ENCODE measurements around the gene SERPINA3. TPM values are rescaled to one million over a fixed set of nuclear protein-coding genes. Genes with fewer than 3 reads are reported as not detected.

The SERPINA3 gene
- total and polyA plus RNA-seq, 12 donors = 1.0 to 408 (median 13.4) TPM

DNA sequence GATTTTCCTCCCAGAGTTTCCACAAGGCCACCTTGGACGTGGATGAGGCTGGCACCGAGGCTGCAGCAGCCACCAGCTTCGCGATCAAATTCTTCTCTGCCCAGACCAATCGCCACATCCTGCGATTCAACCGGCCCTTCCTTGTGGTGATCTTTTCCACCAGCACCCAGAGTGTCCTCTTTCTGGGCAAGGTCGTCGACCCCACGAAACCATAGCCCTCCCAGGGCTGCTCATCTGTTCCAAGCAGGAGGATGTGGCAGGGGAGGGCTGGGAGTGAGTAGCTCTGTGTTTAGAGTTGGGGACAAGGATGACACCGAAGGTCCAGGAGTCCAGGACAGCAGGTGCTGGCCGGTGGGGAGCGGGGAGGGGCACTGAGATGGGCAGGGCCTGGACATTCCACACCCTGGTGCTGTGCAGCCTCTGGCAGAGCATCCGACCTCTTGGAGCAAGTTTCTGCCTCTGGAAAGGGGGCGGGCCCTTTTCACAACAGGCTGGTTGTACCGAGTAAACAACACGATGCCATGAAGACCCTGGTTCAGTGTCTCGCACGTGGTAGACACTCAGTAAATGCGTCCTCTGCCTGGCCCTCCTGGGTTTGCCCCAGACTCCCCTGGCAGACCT lies 42.7 kb upstream of the SERPINA3 start:
- WGBS, 2 donors = 88% methylated on average over 20 of the region's 20 CpGs
- TF ChIP-seq, protein P1, sequence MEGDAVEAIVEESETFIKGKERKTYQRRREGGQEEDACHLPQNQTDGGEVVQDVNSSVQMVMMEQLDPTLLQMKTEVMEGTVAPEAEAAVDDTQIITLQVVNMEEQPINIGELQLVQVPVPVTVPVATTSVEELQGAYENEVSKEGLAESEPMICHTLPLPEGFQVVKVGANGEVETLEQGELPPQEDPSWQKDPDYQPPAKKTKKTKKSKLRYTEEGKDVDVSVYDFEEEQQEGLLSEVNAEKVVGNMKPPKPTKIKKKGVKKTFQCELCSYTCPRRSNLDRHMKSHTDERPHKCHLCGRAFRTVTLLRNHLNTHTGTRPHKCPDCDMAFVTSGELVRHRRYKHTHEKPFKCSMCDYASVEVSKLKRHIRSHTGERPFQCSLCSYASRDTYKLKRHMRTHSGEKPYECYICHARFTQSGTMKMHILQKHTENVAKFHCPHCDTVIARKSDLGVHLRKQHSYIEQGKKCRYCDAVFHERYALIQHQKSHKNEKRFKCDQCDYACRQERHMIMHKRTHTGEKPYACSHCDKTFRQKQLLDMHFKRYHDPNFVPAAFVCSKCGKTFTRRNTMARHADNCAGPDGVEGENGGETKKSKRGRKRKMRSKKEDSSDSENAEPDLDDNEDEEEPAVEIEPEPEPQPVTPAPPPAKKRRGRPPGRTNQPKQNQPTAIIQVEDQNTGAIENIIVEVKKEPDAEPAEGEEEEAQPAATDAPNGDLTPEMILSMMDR (IDR thresholded peaks at IDR 0.05) = no peak
- Histone ChIP-seq H3K27ac (no peak overlapping the region), H3K36me3 (no peaks in the 10 kb centered on the region), H3K4me1 (peaks cover 0 to 14% (median 0%) of the 10 kb centered on the region in 9 donors), H3K4me3 (no peak overlapping the region), H3K27me3 (peaks cover 0 to 5% (median 0%) of the 10 kb centered on the region in 7 donors), H3K9me3 (no peaks in the 10 kb centered on the region)
- DNase-seq = no peak
- intact Hi-C loops (cut with DNase I) = no loop called here
- no peak for ATAC-seq

DNA sequence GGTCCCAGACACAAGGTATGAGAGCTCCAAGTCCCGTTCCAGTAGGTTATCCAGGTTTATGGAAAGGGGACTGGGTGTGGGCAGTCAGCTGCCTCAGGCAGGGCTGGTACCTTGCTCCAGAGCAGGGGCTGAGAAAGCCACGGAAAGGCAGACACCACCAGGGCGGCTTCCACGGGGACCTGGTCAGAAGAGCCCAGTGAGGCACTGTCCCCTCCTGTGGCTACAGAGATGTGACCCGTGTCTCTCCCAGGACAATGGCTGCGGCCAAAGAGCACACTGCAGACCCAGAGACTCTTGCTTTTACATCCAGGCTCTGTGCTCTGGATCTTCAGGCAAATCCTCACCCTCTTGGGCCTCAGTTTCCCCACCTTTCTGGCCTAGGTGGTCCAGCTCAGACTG lies 42.2 kb upstream of the SERPINA3 start:
- WGBS, 2 donors = 85 to 87% methylated on average over 6 of the region's 6 CpGs
- peak in 1 of 8 donors; percentile 44 for ATAC-seq
- peaks cover 0 to 14% (median 0%) of the 10 kb centered on the region in 9 donors for H3K4me1 ChIP-seq

DNA sequence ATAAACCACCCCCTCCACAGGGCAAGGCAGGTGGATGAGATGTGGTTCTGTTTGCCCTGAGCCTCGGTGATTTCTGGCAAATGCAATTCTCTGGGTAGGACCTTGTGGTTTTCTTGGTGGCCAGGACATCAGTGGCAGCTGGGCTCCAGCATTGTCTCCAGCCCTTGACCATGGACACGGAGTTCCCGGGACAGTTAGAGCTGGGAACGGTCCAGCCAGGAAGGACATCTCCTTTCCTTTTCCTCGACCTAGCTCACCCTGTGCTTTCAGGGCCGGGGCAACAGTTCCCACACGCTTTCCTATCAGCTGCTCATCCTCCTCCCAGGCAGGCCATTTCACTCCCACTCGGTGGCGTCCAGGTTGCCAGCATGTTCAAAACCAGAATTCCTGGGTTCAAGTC lies 41.8 kb upstream of the SERPINA3 start:
- TF ChIP-seq, protein P1 (IDR thresholded peaks at IDR 0.05) = no peak
- Histone ChIP-seq H3K4me1 (peaks cover 0 to 14% (median 0%) of the 10 kb centered on the region in 9 donors), H3K27me3 (peaks cover 0 to 5% (median 0%) of the 10 kb centered on the region in 7 donors), H3K4me3 (no peak overlapping the region), H3K36me3 (no peaks in the 10 kb centered on the region), H3K27ac (peak overlapping the region in 1 of 10 donors; percentile 67), H3K9me3 (no peaks in the 10 kb centered on the region)
- DNase-seq (no peak), ATAC-seq (no peak)
- intact Hi-C loops (cut with DNase I) = no loop called here
- WGBS, 2 donors = 71 to 79% methylated on average over 9 of the region's 9 CpGs

More for the DNA sequence above, 42.2 kb upstream of the SERPINA3 start:
- Histone ChIP-seq H3K27ac (no peak overlapping the region), H3K27me3 (peaks cover 0 to 5% (median 0%) of the 10 kb centered on the region in 7 donors), H3K9me3 (no peaks in the 10 kb centered on the region), H3K36me3 (no peaks in the 10 kb centered on the region), H3K4me3 (no peak overlapping the region)
- intact Hi-C loops (cut with DNase I) = no loop called here
- TF ChIP-seq, protein P1 (IDR thresholded peaks at IDR 0.05) = no peak
- no peak for DNase-seq

DNA sequence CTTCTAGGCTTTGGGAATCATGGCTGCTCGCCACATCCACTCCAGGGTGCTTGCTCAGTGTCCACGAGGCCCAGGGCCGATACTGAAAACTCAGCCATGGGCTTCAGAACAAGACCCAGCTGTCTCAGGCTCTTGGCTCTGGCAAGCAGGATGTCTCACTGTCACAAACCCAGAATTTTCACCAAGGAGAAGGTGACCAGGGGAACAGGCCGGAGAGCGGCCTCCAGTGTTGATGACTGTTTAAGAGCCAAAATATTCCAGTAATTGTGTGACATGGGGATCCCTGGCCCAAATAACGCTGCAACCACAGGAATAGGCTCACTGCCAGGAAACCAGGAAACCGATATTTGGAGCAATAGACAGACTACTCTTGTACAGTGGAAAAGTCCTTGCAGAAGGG lies 40.8 kb upstream of the SERPINA3 start:
- H3K27ac ChIP-seq = peak overlapping the region in 8 of 10 donors; percentile 19 to 67 (median 57)
- 56 to 57% methylated on average over 7 of the region's 7 CpGs for WGBS, 2 donors
- H3K36me3 ChIP-seq = no peaks in the 10 kb centered on the region
- peak in 1 of 2 donors; percentile 23 for DNase-seq
- ATAC-seq = peak in 7 of 8 donors; percentile 32 to 73 (median 47)
- H3K9me3 ChIP-seq = no peaks in the 10 kb centered on the region
- no peak overlapping the region for H3K4me3 ChIP-seq
- intact Hi-C loops (cut with DNase I) = no loop called here
- H3K4me1 ChIP-seq = peaks cover 0 to 14% (median 0%) of the 10 kb centered on the region in 9 donors
- H3K27me3 ChIP-seq = peaks cover 0 to 5% (median 0%) of the 10 kb centered on the region in 7 donors
- TF ChIP-seq, protein P1 (IDR thresholded peaks at IDR 0.05) = no peak

All from heart right ventricle (tissue), 16 donors.